ENCODE data around the gene KNDC1.

GRCh38 chr10:133251388-133252222, 91.6 kb downstream of the KNDC1 start:
- TF ChIP-seq, protein P1, sequence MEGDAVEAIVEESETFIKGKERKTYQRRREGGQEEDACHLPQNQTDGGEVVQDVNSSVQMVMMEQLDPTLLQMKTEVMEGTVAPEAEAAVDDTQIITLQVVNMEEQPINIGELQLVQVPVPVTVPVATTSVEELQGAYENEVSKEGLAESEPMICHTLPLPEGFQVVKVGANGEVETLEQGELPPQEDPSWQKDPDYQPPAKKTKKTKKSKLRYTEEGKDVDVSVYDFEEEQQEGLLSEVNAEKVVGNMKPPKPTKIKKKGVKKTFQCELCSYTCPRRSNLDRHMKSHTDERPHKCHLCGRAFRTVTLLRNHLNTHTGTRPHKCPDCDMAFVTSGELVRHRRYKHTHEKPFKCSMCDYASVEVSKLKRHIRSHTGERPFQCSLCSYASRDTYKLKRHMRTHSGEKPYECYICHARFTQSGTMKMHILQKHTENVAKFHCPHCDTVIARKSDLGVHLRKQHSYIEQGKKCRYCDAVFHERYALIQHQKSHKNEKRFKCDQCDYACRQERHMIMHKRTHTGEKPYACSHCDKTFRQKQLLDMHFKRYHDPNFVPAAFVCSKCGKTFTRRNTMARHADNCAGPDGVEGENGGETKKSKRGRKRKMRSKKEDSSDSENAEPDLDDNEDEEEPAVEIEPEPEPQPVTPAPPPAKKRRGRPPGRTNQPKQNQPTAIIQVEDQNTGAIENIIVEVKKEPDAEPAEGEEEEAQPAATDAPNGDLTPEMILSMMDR (conservative IDR thresholded peaks at IDR 0.05; ENCODE audit: low read depth in 2 of 2) = no peak
- no peak for TF ChIP-seq EZH2 (IDR thresholded peaks at IDR 0.05; ENCODE audit: low read depth, unreplicated experiment)
- no peak for TF ChIP-seq ZNF114 (CRISPR knock-in tag; IDR thresholded peaks at IDR 0.05)
- no peak for TF ChIP-seq JUNB (IDR thresholded peaks at IDR 0.05; ENCODE audit: unreplicated experiment)
- no peak for TF ChIP-seq POLR2AphosphoS5 (IDR thresholded peaks at IDR 0.05; ENCODE audit: low read depth)

Data from GM23338 (cell line).